GM18502 (cell line): ENCODE data around the gene SLCO4A1.

Source experiments
- ATAC-seq: cut with Tn5 transposase; IDR thresholded peaks from one replicate; pipeline ENCODE4 v1.9.1; 2021; ENCODE audit warnings: mild to moderate bottlenecking; ENCODE audit not compliant: unreplicated experiment, poor library complexity

Gene SLCO4A1

DNA sequence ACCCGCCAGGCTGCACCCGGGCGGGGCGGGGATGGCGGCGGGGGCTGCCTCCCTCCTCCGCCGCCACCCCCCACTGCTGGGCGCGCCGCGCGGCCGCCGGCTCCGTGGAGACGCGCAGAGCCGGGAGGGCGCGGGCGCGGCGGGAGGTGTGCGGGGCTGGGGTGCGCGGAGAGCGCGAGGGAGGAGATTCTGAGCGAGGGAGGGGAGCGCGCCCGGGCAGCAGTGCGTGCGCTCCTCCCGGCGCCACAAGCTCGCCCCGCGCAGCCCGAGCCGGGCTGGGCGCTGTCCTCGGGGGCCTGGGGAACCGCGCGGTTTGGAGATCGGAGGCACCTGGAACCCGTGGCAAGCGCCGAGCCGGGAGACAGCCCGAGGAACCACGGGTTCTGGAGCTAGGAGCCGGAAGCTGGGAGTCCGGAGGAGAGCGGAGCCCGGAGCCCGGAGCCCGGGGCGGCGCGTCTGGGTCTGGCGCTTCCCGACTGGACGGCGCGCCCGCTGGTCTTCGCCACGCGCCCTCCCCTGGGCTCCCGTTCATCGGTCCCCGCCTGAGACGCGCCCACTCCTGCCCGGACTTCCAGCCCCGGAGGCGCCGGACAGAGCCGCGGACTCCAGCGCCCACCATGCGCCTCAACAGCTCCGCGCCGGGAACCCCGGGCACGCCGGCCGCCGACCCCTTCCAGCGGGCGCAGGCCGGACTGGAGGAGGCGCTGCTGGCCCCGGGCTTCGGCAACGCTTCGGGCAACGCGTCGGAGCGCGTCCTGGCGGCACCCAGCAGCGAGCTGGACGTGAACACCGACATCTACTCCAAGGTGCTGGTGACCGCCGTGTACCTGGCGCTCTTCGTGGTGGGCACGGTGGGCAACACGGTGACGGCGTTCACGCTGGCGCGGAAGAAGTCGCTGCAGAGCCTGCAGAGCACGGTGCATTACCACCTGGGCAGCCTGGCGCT lies 66.6 kb downstream of the SLCO4A1 start, which contains the start of gene NTSR1:
Gene NTSR1 (plus strand): TSS at position 246 of the 946 bp plus-strand sequence. CDS start 372 bp downstream, at position 618.
- no peak for ATAC-seq

DNA sequence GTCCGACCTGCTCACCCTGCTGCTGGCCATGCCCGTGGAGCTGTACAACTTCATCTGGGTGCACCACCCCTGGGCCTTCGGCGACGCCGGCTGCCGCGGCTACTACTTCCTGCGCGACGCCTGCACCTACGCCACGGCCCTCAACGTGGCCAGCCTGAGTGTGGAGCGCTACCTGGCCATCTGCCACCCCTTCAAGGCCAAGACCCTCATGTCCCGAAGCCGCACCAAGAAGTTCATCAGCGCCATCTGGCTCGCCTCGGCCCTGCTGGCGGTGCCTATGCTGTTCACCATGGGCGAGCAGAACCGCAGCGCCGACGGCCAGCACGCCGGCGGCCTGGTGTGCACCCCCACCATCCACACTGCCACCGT lies 67.2 kb downstream of the SLCO4A1 start:
- no peak for ATAC-seq

DNA sequence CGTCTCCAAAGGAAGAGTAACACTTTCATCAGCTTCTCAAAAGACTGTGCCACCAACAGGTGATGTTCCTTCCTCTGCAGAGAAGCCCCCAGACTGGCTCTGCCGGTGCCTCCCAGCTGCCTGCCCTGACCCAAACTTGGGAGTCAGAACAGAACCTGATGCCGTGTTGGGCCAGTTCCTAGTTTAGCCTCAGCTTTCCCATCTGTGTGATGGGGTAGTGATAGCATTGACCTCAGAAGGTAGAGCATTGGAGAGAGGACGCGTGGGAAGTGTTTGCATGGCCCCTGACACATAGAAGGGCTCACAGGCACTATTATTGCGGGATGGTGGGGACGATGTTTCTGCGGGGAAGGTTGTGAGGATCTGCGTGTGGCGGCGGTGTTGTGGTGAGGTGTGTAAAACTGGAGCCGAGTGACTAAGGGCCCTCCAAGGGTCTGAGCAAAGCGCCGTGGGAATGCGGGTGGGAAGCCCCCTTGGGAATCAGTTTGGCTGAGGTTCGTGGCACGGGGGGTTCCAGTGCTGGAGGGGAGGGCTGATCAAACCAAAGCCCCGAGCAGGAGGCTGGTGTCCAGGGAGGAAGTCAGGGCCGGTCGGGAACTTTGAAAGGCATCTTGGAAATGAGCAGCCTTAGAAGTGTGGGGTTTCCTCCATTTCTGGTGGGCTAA lies 68.0 kb downstream of the SLCO4A1 start:
- no peak for ATAC-seq

DNA sequence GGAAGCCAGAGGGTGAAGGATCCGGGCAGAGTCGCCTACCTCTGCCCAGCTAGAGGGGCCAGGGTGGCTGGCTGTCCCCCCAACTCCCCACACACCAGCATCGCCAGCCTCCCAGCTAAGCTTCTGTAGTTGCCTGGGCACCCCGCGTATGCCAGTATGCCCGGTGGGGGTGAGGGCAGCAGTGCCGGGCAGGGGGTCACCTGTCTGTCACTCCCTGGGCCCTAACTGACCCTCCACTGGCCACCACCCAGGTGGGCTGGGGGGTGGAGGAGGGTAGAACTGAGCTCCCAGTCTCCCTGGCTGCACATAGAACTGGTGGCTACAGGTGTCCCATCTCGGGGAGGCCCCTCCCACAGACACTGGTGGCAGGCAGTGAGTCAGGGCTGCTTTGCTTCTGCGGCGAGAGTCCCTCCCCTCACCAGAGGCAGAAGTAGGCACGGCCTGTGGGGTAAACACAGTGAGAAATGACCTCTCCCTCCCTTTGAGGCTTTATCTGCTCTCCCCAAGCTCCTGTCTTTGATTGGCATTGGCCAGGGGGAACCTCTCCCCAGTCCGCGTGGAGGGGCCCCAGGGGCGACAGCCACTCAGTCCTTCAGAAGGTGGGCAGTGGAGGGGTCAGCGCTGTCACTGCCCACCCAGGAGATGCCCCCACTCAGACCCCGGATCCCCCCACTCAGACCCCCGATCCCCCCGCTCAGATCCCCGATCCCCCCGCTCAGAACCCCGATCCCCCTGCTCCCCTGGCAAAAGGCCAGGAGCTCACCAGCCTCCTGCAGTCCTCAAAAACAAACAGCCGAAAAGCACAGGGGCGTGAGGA lies 68.8 kb downstream of the SLCO4A1 start:
- no peak for ATAC-seq

DNA sequence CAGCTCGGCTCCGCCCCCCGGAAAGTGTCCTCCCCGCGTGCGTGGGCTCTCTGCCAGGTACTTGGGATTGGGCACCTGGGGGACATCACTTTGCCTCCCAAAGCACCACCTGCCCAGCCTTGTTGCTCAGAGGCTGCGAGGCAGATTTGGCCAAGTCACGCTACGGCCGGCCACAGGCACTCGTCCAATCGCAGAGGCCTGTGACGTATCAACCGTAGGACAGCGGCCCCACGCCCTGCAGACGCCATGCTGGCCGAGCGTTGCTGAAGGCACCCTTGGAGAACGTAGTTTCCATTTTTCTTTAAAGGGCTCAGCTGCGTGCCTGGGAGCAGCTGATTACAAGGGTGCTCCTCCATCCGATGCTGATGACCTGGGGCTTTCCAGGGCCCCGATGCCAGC lies 69.4 kb downstream of the SLCO4A1 start:
- ATAC-seq: no peak

DNA sequence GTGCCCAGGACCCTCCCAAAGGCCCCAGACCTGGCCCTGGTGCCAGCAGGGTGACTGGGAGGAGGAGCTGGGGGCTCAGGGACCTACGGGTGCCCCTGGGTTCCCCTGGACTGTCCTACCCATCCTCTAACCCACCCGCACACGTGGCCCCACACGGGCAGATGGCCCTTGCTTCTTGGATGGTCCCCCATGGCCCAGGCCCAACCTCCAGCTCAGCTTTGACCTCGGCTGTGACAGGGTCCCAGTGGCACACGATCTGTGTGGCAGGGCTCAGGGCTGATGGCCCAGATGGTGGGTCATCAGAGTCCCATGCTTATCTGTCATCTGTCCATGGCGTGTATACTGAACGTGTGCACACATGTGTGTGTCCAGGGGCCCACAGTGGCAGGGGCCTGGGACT lies 70.3 kb downstream of the SLCO4A1 start:
- ATAC-seq: no peak

DNA sequence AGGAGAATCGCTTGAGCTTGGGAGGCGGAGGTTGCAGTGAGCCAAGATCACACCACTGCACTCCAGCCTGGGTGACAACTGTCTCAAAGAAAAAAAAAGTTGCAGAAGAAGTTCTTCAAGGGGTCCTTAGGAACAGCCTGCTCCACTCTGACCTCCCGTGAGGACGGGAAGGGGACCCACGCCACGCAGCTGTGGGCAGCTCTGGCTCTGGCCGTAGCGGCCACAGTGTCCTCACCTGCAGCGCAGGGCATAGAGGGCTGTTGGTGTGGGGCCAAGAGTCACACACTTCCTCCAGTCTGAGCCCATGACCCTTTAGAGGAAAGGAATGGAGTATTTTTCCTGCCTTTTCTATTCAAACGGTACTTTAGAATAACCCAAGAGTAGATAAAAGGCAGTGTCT lies 71.7 kb downstream of the SLCO4A1 start:
- ATAC-seq: no peak

DNA sequence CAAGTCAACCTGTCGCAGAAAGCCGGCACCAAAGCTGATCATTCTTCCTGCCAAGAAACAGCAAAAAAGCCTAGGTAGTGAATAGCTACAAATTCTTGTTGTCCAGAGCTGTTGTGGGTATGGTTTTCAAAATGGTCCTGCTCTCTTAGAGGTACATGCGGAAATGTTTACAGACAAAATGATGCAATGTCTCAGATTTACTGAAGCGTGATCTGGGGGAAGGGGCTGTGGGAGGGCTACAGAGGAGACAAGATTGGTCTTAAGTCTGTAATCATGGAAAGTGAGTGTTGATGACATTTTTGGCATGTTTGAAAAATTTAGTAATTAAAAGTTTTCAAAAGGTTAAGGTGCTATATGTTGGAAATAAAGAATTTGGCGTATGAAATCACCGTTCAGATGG lies 72.5 kb downstream of the SLCO4A1 start:
- no peak for ATAC-seq

DNA sequence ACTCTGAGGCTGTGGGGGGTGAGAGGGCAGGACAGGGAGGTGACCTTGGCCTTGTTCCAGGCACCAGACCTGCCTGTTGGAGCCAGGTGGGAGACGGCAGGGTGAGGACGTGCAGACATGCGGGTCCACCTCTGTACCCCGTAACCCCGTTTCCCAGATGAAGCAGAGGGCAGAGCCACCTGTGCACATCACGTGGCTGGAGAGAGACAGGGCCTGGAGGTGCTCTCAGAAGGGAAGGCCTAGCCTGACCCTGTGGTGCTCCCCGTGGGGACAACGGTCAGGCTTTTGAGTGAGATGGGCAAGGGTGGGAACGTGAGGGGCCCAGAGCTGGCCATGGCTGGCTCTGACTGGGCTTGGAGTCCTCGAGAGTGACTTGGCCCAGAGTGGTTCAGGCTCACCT lies 72.9 kb downstream of the SLCO4A1 start:
- no peak for ATAC-seq

DNA sequence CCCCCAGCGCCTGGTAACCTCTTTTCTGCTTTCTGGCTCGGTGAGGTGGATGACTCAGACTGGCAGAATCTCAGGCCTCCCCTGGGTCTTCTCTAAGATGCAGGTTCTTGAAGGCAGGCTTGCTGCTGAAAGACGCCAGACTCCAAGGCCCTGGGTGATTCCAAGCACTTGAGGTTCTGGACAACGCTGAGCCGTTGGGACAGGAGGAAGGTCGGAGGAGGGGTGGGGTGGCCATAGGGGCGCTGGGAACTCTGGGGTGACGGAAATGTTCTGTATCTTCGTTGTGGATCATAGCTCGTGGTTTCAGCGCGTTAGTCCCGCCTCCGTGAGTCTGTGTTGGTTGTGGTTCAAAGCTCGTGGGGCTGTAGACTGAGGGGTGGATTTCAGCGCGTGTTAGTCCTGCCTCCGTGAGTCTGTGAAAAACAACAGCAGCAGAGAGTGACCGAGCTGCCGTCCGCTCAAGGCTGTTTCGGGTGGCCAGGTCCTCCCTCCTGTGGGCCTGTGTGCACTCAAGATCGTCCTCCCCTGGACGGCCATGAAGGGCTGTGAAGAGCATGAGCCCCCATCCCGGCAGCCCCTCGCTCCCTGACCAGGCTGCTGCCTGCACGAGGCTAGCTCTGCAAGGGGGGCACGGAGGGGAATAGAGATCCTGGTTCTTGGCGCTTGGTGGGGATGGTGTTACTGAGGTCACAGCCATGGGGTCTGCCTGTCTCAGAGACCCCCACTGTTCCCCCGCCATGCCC lies 74.1 kb downstream of the SLCO4A1 start:
- ATAC-seq: no peak

DNA sequence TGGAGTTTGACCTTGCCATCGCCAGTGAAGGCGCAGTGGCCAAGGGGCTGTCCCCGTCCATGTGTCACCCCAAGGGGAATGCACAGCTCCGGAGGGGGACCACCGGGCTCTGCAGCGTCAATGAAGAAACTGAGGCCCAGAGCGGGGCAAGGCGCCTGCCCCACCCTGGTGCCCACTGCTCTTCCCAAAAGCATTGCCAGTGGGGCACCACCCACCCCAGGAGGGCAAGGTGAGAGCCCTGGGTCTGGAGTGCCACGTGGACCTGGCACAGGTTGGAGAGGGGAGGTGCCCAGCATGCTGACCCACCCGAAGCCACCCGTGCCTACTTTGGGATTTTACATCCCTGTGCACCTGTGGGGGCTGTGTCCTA lies 74.6 kb downstream of the SLCO4A1 start:
- no peak for ATAC-seq

DNA sequence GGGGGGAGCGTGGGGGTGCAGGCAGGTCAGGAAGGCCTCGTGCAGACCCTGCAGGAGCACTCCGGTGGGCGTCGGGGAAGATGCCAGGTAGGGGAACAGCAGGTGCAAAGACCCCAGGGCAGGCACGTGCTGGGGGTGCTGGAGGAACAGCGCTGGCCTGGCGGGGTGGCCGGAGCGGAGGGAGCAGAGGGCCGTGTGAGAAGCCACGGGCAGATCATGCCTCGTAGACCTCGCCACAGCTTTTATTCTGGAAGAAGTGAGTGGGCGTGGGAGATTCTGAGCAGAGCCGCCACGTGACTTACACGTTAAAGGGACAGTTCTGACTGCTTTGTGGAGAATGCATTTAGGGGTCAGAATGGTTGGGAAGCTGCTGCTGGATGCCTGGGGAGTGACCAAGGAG lies 75.6 kb downstream of the SLCO4A1 start:
- no peak for ATAC-seq

DNA sequence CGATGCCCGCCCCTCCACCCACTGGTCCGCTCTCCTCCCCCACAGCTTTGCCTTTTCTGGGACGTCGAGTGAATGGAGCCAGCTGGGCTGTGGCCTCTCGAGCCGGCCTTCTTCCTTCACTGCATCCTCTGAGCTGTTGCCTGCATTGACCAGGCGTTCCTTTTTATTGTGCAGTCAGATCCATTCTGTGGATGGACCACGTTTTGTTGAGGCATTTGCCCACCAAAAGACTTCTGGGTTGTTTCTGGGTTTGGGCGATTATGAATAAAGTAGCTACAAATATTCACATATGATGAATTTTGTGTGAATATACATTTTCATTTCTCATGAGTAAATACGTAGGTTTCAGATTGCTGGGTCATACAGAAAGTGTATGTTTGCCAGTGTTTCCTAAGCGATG lies 76.2 kb downstream of the SLCO4A1 start:
- no peak for ATAC-seq

DNA sequence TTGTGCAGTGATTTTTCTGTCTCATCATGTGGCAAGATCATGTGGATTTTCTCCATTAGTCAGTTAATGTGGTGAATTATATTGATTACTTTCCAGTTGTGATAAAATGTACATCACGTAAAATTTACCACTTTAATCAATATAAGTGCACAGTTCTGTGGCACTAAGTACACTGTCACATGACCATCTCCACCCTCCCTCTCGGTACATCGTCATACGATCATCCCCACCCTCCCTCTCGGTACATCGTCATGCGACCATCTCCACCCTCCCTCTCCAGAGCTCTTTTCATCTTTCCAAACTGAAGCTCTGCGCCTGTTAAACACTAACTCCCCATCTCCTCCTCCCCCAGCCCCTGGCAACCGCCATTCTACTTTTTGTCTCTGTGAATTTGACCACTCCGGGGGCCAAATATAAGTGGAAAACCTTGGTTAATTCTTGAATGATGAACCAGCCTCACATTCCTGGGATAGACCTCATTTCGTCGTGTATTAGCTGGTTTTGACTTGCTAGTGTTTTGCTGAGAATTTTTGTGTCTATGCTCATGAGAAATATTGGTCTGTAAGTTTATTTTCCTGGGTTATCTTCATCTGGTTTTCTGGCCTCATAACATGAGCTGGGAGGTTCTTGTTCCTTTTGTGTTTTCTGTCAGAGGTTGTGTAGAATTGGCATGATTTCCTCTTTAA lies 77.1 kb downstream of the SLCO4A1 start:
- no peak for ATAC-seq
